Skin of body (tissue), 2 donors: ENCODE measurements around the gene ANKRD63. TPM values are rescaled to one million over a fixed set of nuclear protein-coding genes. Genes with fewer than 3 reads are reported as not detected.

Experiments used
- DNase-seq: peaks from one replicate; lab custom pipeline; 2025; lab: John Stamatoyannopoulos, UW
- total RNA-seq: library from RNA; depleted of rRNA; stranded (reverse); fragments of >200 nt; gene quantifications from one replicate; pipeline ENCODE4 v1.2.3, GENCODE V29; 2014

Gene ANKRD63
- total RNA-seq, 1 donor from 2014 or later, result not detected

DNA sequence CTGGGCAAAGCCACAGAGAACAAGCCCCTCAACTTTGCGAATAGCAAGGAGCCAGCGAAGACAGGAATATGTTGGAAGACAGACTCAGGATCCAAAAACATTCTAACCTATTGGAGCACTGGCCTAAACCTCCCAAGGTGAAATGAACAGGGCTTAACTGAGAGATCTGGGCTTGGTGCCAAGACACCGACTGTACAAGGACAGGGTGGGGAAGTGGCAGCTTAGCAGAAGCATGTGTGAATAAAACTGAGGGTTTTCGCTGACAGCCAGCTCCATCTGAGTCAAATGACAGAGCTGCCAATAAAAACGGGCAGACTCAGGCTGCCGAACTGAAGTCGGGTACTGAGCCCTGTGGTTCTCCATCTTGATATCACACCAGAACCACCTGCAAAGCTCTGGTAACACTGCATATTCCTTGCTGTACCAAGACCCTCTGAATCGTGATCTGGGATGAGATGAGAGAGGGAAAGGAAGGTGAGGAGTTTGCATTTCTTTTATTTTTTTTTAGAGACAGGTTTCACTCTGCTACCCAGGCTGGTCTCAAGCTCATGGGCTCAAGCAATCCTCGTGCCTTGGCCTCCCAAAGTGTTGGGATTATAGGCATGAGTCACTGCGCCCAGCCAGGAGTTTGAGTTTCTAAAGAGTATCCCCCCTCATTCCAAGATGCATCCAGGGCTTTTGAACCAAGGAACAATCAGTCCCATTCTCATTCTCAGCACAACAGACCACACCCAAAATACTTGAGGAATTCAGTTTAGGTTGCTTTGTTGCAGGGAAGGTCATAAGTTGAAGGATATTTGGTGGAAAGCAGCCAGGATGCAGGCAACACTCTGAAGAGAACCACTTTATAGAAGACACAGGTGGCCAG lies 30.9 kb upstream of the ANKRD63 start:
- no peak for DNase-seq

DNA sequence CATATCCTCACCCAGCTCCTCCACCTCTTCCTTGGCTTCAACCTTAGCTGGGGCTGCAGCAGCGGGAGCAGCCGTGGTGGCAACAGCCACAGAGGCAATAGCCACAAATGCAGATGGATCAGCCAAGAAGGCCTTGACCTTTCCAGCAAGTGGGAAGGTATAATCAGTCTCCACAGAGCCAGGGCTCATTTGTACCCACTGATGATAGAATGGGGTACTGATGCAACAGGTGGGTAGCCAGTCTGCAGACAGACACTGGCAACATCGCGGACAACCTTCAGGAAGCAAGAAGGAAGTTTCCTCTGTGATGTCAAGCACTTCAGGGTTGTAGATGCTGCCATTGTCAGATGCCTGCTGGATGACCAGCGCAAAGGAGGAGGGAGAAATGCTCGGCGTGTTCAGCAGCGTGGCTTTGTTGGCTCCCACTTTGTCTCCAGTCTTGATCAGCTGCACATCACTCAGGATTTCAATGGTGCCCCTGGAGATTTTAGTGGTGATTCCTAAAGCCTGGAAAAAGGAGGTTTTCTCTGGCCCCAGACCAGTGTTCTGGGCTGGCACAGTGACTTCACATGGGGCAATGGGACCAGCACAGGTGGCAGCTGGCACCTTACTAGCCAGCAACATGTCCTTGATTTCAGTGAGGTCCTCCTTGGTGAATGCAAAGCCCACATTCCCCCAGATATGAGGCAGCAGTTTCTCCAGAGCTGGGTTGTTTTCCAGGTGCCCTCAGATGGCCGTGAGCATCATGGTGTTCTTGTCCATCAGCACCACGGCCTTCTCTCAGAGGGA lies 29.7 kb upstream of the ANKRD63 start:
- no peak for DNase-seq

DNA sequence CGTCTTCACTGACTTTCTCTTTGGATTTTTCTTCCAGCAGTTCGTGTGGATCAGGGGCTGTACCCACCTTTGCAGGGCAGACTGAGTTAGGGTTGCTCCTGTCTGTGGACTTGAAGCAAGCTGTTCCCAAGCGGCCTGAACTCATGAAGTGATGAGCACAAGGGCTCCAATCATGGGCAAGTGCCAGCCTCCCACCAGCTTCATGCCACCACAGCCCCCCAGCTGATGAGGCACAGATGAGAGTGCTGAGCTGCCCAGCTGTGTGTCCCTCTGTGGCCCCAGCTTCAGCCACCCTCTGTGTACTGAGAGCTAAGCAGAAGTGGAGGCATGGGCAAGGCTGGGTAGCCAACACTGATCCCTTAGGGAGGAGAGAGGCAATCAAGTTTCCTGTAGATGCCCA lies 28.1 kb upstream of the ANKRD63 start:
- DNase-seq, result no peak

DNA sequence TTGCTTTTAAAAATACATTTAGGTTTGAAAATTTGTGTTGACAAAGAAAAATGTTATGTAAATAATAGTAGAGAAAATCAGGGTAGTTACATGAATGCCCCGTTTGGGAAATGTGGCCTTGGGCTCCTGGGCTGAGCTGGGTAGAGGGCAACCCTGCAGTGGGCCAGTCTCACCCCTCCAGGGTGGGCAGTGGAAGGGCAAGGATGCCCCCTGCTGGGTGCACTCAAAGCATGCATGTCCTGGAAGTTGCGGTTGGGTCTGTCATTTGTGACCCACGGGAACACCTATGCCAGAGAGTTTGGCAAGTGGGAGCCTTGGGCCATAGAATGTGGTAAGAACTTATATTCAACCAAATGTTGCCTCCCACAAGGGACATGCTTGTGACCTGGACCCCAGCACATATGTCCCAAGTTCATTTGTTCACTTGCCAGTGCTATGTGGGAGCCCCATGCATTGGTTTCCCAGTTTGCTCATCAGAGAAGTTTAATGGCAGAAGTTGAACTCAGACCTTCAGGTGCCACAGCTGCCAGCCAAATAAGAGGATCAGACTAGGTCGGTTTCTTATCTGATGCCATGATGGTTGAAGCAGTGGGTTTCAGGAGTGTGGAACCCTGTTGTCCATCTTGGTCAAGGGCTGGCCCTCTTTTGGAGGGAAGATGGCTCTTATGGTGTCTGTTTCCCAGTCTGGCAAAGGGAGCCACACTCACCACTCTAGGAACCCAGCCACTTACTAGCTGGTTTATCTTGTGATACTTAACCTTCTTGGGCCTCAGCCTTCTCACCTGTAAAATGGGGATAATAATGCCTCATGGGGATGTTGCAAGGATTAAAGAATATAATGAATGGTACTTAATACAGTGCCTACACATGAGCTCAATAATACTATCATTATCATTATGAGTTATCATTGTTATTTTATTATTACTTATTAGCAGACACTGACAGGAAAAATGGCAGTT lies 27.4 kb upstream of the ANKRD63 start:
- no peak for DNase-seq

DNA sequence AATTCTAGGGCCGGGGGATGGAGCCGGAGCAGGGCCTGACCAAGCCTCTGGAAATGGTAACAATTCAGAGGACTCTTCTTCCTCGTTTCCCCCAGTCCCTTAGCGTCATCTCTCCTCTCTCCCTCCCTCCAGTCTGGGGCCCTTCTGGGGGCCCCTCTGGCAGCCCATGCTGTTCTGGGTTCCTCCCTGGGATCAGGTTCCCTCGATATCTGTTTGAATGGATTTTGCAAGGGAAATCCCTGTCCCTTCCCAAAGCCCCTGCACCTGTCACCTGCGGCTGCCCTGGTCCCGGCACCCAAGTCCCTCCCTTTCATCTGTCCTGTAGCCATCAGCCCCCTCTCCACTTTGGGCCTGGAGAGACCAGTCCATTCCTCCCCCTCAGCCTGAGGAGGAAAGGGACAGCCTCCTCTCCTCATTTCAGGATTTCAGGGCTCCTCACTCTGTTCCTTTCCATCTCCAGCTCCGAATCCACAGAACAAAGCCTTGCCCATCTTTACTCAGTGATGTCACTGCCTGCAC lies 26.5 kb upstream of the ANKRD63 start:
- no peak for DNase-seq

DNA sequence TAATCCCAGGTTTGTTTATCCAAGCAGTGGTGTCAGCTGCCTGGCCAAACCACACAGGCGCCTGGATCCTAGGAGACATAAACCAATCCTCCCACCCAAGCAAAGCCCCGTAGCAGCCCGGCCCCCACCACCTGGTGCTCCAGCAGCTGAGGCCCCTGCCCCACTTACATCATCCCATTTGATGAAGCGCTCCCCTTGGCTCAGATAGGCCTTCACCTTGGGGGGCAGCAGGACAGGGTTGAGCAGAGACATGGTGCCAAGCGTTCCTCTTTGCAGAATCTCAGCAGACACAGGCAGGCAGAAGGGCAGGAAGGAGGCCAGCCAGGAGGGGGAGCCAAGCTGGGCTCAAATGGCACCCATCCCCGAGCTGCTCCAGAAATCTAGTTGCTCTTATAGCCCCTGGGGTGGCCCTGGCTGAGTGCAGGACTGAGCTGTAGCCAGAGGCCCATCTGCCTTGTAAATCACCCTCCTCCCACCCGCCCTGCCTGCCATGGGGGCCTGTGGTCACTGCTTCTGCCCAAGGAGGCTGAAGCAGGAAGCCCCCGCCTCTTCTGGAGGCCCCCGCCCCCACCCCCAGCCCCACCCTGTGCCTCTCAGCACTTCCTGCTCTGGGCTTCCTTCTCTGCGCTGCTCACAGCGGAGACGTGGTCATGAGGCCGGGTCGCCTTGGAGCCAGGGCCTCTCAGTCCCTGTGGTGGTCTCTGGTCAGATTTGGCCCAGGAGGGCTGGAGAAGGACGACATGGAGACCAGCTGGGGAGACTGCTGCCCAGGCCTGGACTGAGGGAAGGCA lies 24.8 kb upstream of the ANKRD63 start, which contains the start of gene PLCB2:
PLCB2 (minus strand) TSS at position 515 of the 791 bp plus-strand sequence; CDS start at position 252, 263 bp downstream.
- no peak for DNase-seq

DNA sequence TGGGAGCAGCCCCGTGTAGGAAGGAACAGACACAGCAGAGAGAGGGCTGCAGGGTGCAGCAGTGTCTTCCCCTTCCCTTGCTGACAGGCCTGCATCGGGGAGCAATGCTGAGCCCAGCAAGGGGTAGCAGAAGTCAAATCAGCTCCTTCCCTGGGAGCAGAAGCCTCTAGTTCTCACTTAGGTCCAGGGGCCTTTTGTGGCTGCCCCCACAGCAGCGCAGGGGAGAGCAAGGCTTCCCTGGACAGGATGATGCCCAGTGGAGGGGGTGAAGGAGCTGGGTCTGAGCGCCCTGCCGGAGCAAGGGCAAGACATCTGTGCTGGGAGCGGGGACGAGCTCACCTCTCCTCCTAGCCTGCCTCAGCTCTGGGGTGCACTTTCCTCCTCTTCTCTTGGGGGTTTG lies 24.0 kb upstream of the ANKRD63 start:
- no peak for DNase-seq

DNA sequence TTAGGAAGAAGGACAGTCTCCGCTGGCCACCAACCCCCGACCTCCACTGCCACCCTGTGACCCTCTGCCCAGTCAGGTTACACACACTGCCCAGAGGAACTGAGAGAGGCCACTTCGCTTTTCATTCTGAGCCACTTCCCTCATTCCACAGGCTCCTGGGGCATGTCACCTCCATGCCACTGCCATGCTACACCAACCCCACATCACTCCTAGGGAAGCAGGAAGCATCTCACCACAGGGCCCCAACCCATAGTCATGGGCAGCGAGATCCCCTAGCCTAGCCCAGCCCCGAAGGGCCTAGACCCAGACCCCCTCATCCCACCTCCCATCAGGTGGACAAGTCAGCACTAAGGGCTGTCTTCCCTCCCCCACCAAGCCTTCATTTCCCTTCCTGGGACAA lies 23.5 kb upstream of the ANKRD63 start:
- DNase-seq, result no peak

DNA sequence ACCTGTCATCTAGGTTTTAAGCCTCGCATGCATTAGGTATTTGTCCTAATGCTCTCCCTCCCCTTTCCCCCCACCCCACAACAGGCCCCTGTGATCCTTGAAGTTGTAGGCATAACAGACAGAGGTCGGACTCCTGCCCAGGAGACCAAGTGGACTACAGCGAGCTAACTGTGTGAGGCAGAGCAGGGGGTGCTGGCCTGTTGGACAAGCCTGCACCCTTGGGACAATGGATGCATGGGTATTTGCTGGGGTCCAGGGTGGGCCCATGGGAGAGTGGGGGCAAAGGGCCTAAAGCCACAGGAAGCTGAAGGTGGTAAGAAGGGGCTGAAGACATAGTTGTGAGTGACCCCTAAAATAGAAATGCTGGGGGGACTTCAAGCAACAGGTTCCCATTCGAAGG lies 22.4 kb upstream of the ANKRD63 start:
- no peak for DNase-seq

DNA sequence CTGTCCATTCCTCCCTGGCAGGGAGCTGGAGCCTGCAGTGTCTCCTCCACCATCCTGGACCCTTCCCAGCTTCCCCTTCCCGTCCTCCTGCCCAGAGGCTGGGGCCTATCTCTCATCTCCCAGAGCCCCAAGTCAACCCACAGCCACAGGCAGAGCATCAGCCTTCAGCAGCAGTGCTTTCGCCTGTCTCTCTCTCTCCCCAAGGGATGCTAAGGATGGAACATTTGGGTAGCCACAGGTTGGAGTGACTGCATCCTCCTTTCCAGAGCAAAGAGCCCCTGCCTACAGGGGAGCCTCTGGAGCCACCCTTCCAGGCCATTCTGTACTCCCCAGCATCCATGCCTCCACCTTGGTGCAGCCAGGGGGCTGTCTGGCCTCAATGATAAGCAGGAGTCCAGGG lies 20.7 kb upstream of the ANKRD63 start:
- no peak for DNase-seq

DNA sequence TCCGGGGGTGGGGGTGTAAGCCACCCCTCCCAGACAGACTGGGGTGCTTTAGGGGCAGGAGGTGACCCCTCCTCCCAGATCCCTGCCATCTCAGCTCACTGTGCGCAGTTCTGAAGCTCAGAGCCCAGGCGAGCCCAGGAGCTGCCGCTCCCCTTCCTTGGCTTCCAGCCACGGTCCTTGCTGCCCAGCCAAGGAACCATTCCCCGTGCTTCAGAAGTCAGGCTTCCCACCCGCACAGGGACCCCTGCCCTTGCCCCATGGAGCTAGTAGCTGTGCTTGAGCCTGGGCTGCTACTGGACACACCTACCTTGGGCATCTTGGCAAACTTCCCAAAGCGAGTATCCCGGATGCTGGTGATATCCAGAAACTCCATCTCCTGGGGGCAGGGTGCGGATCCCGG lies 20.1 kb upstream of the ANKRD63 start:
- no peak for DNase-seq

DNA sequence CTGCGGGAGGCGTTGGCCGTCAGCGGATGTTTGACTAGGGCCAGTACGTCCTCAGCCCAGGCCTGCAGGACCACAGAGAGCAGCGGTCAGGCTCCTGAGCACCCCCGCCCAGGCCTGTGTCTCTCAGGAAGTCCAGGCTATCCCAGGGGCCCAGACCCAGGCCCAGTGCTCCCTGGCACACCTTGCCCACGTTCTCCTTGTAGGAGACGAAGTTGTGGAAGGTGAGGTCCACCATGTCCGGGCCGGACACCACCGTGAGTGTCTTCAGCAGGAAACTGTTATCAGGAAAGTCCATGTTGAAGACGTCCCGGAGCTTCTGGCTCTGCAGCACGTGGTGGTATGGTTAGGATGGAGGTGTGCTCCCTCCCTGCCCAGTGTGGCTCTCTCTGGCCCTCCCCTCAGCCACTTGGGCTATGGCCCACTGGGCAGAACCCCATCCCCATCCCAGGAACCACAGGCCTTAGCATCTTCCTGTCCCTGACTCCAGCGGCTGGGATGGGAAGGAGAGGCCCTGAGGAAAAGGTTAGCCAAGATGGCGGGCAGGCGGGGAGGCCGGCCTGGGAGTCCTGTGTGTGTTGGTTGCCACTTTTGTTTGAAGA lies 19.5 kb upstream of the ANKRD63 start:
- DNase-seq, result no peak

DNA sequence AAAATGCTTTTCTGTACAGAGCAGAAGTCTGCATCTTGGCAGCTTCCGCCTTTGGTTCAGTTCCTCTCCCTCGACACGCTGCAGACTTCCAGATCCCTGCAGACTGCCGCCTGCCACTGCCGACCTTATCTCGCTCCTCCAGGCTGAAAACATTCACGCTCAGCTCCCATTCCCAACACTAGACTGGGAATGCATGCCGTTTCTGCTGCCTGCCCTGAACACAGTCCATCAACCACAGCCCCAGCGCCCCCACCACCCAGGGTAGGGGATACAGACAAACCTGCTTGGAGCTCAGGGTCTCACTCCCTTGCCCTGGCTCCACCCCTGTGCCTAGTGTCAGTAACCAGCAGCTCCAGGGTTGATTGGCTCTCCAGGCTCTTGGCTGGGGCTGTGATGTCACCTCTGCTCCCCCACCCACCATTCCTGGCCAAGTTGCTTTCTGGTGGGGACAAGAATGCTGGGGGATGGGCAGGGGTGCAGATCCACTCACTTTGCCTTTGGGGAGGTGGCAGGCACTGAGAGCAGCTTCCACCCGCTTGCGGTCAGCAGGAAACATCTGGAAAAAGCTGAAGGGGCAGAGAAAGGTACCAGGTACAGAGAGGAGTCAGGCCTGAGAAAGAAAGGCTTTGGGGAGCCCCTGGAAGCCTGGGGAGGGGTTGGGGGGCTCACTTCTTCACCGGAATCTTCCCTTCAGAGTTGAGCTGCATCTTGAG lies 18.8 kb upstream of the ANKRD63 start:
- DNase-seq, result no peak

DNA sequence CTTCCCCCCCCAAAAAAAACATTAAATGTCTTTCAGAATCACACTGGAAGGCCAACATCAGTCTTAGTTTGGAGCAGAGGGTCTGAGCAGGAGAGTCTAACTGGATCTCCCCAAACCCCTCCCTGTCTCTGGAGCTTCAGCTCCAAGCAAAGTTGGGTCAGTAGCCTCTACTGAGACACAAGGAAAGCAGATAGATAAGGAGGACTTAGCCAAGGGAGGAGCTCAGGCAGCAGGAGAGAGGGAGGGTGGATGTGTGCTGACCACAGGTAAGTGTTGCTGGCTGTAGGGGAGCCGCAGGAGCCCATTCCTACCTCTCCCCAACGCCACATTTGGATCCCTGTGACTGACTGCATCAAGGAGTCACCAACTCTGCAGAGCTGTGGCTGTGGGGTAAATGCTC lies 17.9 kb upstream of the ANKRD63 start:
- DNase-seq, result no peak

DNA sequence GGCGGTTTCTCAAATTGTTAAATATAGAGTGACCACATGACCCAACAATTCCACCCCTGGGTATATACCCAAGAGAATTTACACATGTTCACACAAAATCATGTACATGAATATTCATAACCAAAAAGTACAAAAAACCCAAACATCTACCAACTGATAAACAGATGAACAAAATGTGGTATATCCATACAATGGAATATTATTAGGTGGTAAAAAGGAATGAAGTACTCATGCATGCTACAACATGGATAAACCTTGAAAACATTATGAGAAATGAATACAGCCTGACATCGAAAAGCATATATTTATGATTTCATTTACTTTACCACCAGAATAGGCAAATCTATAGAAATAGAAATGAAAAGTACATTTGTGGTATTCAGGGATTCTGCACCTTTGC lies 17.5 kb upstream of the ANKRD63 start:
- no peak for DNase-seq

DNA sequence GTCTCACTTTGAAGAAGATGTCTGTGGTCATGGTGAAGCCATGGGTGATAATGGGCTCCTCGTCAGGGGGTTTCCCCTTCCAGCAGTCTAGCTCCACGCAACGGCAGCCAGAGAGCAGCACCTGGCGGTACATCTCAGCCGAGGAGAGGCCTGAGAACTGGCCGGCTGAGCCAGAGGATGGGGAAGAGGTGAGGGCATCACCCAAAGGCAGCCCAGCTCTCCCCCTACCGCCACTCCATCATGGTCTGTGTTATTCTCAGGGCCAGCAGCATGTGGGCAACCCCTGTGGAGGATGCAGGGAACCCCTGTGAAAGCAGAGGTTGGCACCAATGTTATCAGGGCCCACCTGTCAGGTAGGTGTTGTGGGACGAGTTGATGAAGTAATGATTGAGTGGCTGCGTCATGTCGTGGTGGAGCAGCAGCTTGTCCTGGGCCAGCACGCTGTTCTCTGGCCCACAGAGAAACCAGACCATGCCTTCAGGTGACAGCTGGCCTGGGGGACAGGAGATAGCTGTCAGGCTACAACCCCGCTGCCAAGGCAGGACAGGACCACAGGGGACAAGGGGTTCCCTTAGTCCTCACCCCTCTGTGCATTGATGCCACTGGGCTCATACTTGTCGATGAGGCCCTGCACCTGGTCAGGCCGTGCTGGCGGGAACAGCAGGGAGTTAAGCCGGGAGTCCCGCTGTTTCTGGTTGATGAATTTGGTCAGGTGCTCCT lies 15.5 kb upstream of the ANKRD63 start:
- no peak for DNase-seq

DNA sequence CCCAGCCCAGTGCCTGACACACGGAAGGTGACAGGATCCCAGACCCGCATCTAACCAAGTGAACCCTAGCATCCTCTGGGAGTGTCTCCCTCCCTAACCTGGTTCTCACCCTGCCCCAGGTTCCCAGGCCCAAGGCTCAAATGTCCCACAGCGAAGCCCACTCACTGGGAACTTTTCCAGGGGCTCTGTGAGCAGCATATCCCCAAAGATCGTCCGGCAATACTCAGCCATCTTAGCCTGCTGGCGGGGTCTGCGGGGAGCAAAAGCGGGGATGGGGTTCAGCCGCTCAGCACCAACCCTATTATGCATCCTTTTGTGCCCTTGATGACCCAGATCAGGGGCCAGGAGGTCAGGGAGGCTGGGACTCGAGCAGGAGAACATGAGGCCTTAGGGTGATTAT lies 14.5 kb upstream of the ANKRD63 start:
- DNase-seq, result no peak

DNA sequence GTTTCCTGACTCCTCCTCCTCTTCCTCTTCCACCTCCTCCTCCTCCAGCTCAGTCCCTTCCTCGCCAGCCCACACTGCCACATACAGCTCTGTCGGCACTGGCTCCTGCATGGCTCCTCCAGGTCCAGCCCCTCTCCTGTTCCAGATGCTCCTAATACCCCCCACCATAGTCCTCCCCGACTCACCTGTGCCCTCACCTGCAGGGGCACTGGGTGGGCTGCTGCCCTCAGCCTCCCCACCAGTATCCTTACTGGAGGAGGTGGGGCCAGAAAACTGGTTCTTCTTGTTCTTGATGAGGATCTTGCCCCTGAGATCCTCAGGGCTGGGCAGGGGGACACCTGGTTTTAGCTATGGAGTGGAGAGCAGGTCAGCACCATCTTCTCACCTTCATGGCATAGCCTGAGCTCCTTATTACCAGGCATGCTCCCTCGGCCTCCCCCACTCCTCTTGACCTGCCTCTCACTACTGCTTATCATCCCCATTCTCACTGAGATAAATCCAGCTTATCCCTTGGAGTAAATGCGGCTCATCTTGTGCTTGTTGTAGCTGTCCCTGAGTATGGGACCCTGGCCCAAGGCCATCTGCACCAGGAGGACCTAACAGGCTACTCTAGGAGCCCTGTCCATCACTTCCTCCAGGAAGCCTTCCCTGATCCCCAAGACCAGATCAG lies 13.8 kb upstream of the ANKRD63 start:
- no peak for DNase-seq
